ENCODE data around the gene CARMIL1. TPM values are rescaled to one million over a fixed set of nuclear protein-coding genes. Genes with fewer than 3 reads are reported as not detected.
"Not testable (repeated sequence)": the region's sequence is repeated elsewhere in the genome, so short reads cannot be mapped to it uniquely, and the experiment has no call there.

The CARMIL1 gene
- total RNA-seq, 3 donors from 2014 or later, result 1.2 to 1.9 (median 1.2) TPM

GRCh38 chr6:25583906-25584305, 304.7 kb downstream of the CARMIL1 start:
- Mint-ChIP-seq H3K4me3 (no peak overlapping the region), H3K4me1 (ENCODE audit: low read depth) (peaks cover 10% of the 10 kb centered on the region), H3K36me3 (ENCODE audit: insufficient read depth) (peaks cover 10% of the 10 kb centered on the region), H3K27me3 (ENCODE audit: low read depth) (no peaks in the 10 kb centered on the region), H3K9me3 (no peaks in the 10 kb centered on the region)
- no peak for ATAC-seq
- no peak for DNase-seq

- peaks cover 3% of the 10 kb centered on the region for H3K4me1 Mint-ChIP-seq (ENCODE audit: low read depth)
- no peaks in the 10 kb centered on the region for H3K27me3 Mint-ChIP-seq (ENCODE audit: low read depth)
- ATAC-seq (no peak), DNase-seq (no peak)
- H3K9me3 Mint-ChIP-seq, result no peaks in the 10 kb centered on the region
- H3K36me3 Mint-ChIP-seq (ENCODE audit: insufficient read depth), result peaks cover 10% of the 10 kb centered on the region
- no peak overlapping the region for H3K4me3 Mint-ChIP-seq
Measured at GRCh38 chr6:25585225-25585624, 306.1 kb downstream of the CARMIL1 start.

- H3K9me3 Mint-ChIP-seq; H3K4me3 Mint-ChIP-seq; H3K27me3 Mint-ChIP-seq (ENCODE audit: low read depth); ATAC-seq; DNase-seq; H3K4me1 Mint-ChIP-seq (ENCODE audit: low read depth): not testable (repeated sequence)
- peaks cover 10% of the 10 kb centered on the region for H3K36me3 Mint-ChIP-seq (ENCODE audit: insufficient read depth)
Measured at GRCh38 chr6:25586119-25586518, 306.9 kb downstream of the CARMIL1 start.

GRCh38 chr6:25586927-25587326, 307.8 kb downstream of the CARMIL1 start:
- Mint-ChIP-seq H3K9me3 (no peaks in the 10 kb centered on the region), H3K36me3 (ENCODE audit: insufficient read depth) (peaks cover 9% of the 10 kb centered on the region), H3K27me3 (ENCODE audit: low read depth) (no peaks in the 10 kb centered on the region), H3K4me1 (ENCODE audit: low read depth) (no peaks in the 10 kb centered on the region), H3K4me3 (no peak overlapping the region)
- no peak for ATAC-seq
- no peak for DNase-seq

GRCh38 chr6:25590986-25591385, 311.8 kb downstream of the CARMIL1 start:
- ATAC-seq, result no peak

GRCh38 chr6:25596928-25597818, 318.0 kb downstream of the CARMIL1 start:
- DNase-seq, result no peak
- ATAC-seq, result no peak
- Mint-ChIP-seq H3K36me3 (ENCODE audit: insufficient read depth) (peaks cover 6% of the 10 kb centered on the region), H3K4me3 (no peak overlapping the region), H3K4me1 (ENCODE audit: low read depth) (no peaks in the 10 kb centered on the region), H3K9me3 (no peaks in the 10 kb centered on the region), H3K27me3 (ENCODE audit: low read depth) (no peaks in the 10 kb centered on the region)

More at GRCh38 chr6:25590986-25591385, 311.8 kb downstream of the CARMIL1 start:
- Mint-ChIP-seq H3K4me1 (ENCODE audit: low read depth) (no peaks in the 10 kb centered on the region), H3K9me3 (no peaks in the 10 kb centered on the region), H3K36me3 (ENCODE audit: insufficient read depth) (peaks cover 3% of the 10 kb centered on the region), H3K4me3 (no peak overlapping the region), H3K27me3 (ENCODE audit: low read depth) (no peaks in the 10 kb centered on the region)
- no peak for DNase-seq

- Mint-ChIP-seq H3K4me1 (ENCODE audit: low read depth) (no peaks in the 10 kb centered on the region), H3K4me3 (no peak overlapping the region), H3K9me3 (no peaks in the 10 kb centered on the region), H3K36me3 (ENCODE audit: insufficient read depth) (peaks cover 6% of the 10 kb centered on the region), H3K27me3 (ENCODE audit: low read depth) (no peaks in the 10 kb centered on the region)
- ATAC-seq (no peak), DNase-seq (no peak)
Measured at GRCh38 chr6:25599516-25600085, 320.4 kb downstream of the CARMIL1 start.

GRCh38 chr6:25601800-25602673, 322.9 kb downstream of the CARMIL1 start:
- H3K27me3 Mint-ChIP-seq (ENCODE audit: low read depth), result no peaks in the 10 kb centered on the region
- H3K4me1 Mint-ChIP-seq (ENCODE audit: low read depth), result no peaks in the 10 kb centered on the region
- DNase-seq (no peak), ATAC-seq (no peak)
- peaks cover 3% of the 10 kb centered on the region for H3K36me3 Mint-ChIP-seq (ENCODE audit: insufficient read depth)
- no peak overlapping the region for H3K4me3 Mint-ChIP-seq
- H3K9me3 Mint-ChIP-seq, result no peaks in the 10 kb centered on the region

- no peak overlapping the region for H3K4me3 Mint-ChIP-seq
- no peaks in the 10 kb centered on the region for H3K4me1 Mint-ChIP-seq (ENCODE audit: low read depth)
- no peaks in the 10 kb centered on the region for H3K9me3 Mint-ChIP-seq
- DNase-seq, result no peak
- no peak for ATAC-seq
- peaks cover 5% of the 10 kb centered on the region for H3K36me3 Mint-ChIP-seq (ENCODE audit: insufficient read depth)
- H3K27me3 Mint-ChIP-seq (ENCODE audit: low read depth), result no peaks in the 10 kb centered on the region
Measured at GRCh38 chr6:25602674-25602982, 323.5 kb downstream of the CARMIL1 start.

- Mint-ChIP-seq H3K27me3 (ENCODE audit: low read depth) (no peaks in the 10 kb centered on the region), H3K36me3 (ENCODE audit: insufficient read depth) (peaks cover 5% of the 10 kb centered on the region), H3K4me3 (no peak overlapping the region), H3K4me1 (ENCODE audit: low read depth) (no peaks in the 10 kb centered on the region), H3K9me3 (no peaks in the 10 kb centered on the region)
- DNase-seq (no peak), ATAC-seq (no peak)
Measured at GRCh38 chr6:25603251-25603650, 324.1 kb downstream of the CARMIL1 start.

GRCh38 chr6:25606151-25606550, 327.0 kb downstream of the CARMIL1 start:
- Mint-ChIP-seq H3K4me1 (ENCODE audit: low read depth) (no peaks in the 10 kb centered on the region), H3K4me3 (no peak overlapping the region), H3K36me3 (ENCODE audit: insufficient read depth) (peaks cover 5% of the 10 kb centered on the region), H3K9me3 (no peaks in the 10 kb centered on the region), H3K27me3 (ENCODE audit: low read depth) (no peaks in the 10 kb centered on the region)
- DNase-seq (no peak), ATAC-seq (no peak)

GRCh38 chr6:25608558-25609174, 329.5 kb downstream of the CARMIL1 start:
- Mint-ChIP-seq H3K9me3 (no peaks in the 10 kb centered on the region), H3K4me3 (no peak overlapping the region), H3K27me3 (ENCODE audit: low read depth) (no peaks in the 10 kb centered on the region), H3K36me3 (ENCODE audit: insufficient read depth) (peaks cover 12% of the 10 kb centered on the region), H3K4me1 (ENCODE audit: low read depth) (no peaks in the 10 kb centered on the region)
- no peak for DNase-seq
- no peak for ATAC-seq

- DNase-seq, result no peak
Measured at GRCh38 chr6:25612666-25613065, 333.5 kb downstream of the CARMIL1 start.

GRCh38 chr6:25613415-25613814, 334.2 kb downstream of the CARMIL1 start:
- DNase-seq (no peak), ATAC-seq (no peak)
- Mint-ChIP-seq H3K4me1 (ENCODE audit: low read depth) (no peaks in the 10 kb centered on the region), H3K36me3 (ENCODE audit: insufficient read depth) (peaks cover 11% of the 10 kb centered on the region), H3K4me3 (no peak overlapping the region), H3K9me3 (no peaks in the 10 kb centered on the region), H3K27me3 (ENCODE audit: low read depth) (no peaks in the 10 kb centered on the region)

More at GRCh38 chr6:25612666-25613065, 333.5 kb downstream of the CARMIL1 start:
- H3K9me3 Mint-ChIP-seq, result no peaks in the 10 kb centered on the region
- no peaks in the 10 kb centered on the region for H3K4me1 Mint-ChIP-seq (ENCODE audit: low read depth)
- peaks cover 11% of the 10 kb centered on the region for H3K36me3 Mint-ChIP-seq (ENCODE audit: insufficient read depth)
- H3K4me3 Mint-ChIP-seq, result no peak overlapping the region
- ATAC-seq, result no peak
- H3K27me3 Mint-ChIP-seq (ENCODE audit: low read depth), result no peaks in the 10 kb centered on the region
